ENCODE data around the gene EXOC1L. TPM values are rescaled to one million over a fixed set of nuclear protein-coding genes. Genes with fewer than 3 reads are reported as not detected.

EXOC1L gene
- total and polyA plus RNA-seq, 2 of the 13 experiments (the other 11 are each of a cell fraction or from before 2014, with no cell fraction given): not detected

- no peak overlapping the region for H3K4me3 ChIP-seq (replicated peaks in 1 of 3; ENCODE audit: insufficient read depth in 1 of 3, low read depth in 2 of 3, low read length in 3 of 3)
- no peak overlapping the region for H2AFZ ChIP-seq (ENCODE audit: low read length)
- H3K4me1 ChIP-seq (ENCODE audit: insufficient read depth, low read length): no peaks in the 10 kb centered on the region
- no peaks in the 10 kb centered on the region for H3K36me3 ChIP-seq (replicated peaks in 1 of 2; ENCODE audit: control insufficient read depth in 1 of 2, insufficient read depth in 2 of 2, low read length in 2 of 2)
- in situ Hi-C loops (cut with HindIII; ENCODE audit: extremely low pct_ligation_motif_present, low pct_unique_long_range_greater_than_20kb): no loop called here
- ChIA-PET CTCF (ENCODE audit: low intra/inter-chr PET ratio, low total read pairs) (no interaction called here), POLR2A (no interaction called here)
- no peak overlapping the region for H3K9ac ChIP-seq (ENCODE audit: insufficient read depth, low read depth, low read length)
- FAIRE-seq (no peak), ATAC-seq (no peak), DNase-seq (ENCODE audit: low spot score) (no peak)
- H3K9me3 ChIP-seq (ENCODE audit: low read length): no peaks in the 10 kb centered on the region
- peaks cover 0 to 3% of the 10 kb centered on the region in 2 experiments; a peak in 1 of 5 replicates for H3K27me3 ChIP-seq (ENCODE audit: control insufficient read depth in 1 of 2, insufficient read depth in 2 of 2, low read length in 2 of 2)
- BruUV-seq (replicated peaks): no TSS peak
- intact Hi-C loops (cut with micrococcal nuclease; ENCODE audit: unreplicated experiment): no loop called here
- no peak overlapping the region for H3K27ac ChIP-seq (ENCODE audit: extremely low read length, insufficient read depth, low read length)
- TF ChIP-seq ZKSCAN1 (IDR thresholded peaks at IDR 0.05; ENCODE audit: low read length): no peak
- TF ChIP-seq ATF7 (IDR thresholded peaks at IDR 0.05): no peak
- no peak for TF ChIP-seq ATF7 (CRISPR knock-in tag; IDR thresholded peaks at IDR 0.05)
- no peak for TF ChIP-seq ZNF687 (CRISPR knock-in tag; IDR thresholded peaks at IDR 0.05)
- TF ChIP-seq RXRA (CRISPR knock-in tag; IDR thresholded peaks at IDR 0.05): no peak
- TF ChIP-seq HIVEP1 (CRISPR knock-in tag; IDR thresholded peaks at IDR 0.05): no peak
- no peak for TF ChIP-seq ZNF282 (IDR thresholded peaks at IDR 0.05; ENCODE audit: partially characterized antibody)
- no peak for TF ChIP-seq ASH2L (IDR thresholded peaks at IDR 0.05; ENCODE audit: insufficient read length, low read depth, low read length)
- TF ChIP-seq CHD2 (IDR thresholded peaks at IDR 0.05; ENCODE audit: low read depth, low read length): no peak
- no peak for TF ChIP-seq MIER3 (CRISPR knock-in tag; IDR thresholded peaks at IDR 0.05; ENCODE audit: borderline replicate concordance)
- no peak for TF ChIP-seq ZNF432 (CRISPR knock-in tag; IDR thresholded peaks at IDR 0.05; ENCODE audit: borderline replicate concordance)
- TF ChIP-seq NR2C2 (CRISPR knock-in tag; IDR thresholded peaks at IDR 0.05; ENCODE audit: borderline replicate concordance): no peak
- no peak for TF ChIP-seq SIN3B (IDR thresholded peaks at IDR 0.05; ENCODE audit: low read length)
- no peak for TF ChIP-seq ZNF30 (CRISPR knock-in tag; IDR thresholded peaks at IDR 0.05)
- TF ChIP-seq MTF2 (CRISPR knock-in tag; IDR thresholded peaks at IDR 0.05; ENCODE audit: borderline replicate concordance): no peak
- no peak for TF ChIP-seq REL (CRISPR knock-in tag; conservative IDR thresholded peaks at IDR 0.05)
- TF ChIP-seq ZSCAN5A (CRISPR knock-in tag; IDR thresholded peaks at IDR 0.05; ENCODE audit: borderline replicate concordance): no peak
- TF ChIP-seq BRF2 (CRISPR knock-in tag; IDR thresholded peaks at IDR 0.05): no peak
- TF ChIP-seq ZNF224 (CRISPR knock-in tag; IDR thresholded peaks at IDR 0.05): no peak
- 19% methylated on average over 1 of the region's 1 CpG for WGBS (ENCODE audit: low lambda C conversion rate)
- no peaks in the 10 kb centered on the region for H4K20me1 ChIP-seq (ENCODE audit: insufficient read depth, low read length)
- H3K79me2 ChIP-seq (ENCODE audit: insufficient read depth, low read length): no peaks in the 10 kb centered on the region
- no peak overlapping the region for H3K4me2 ChIP-seq (ENCODE audit: low read depth, low read length)
These were observed 18.1 kb upstream of the EXOC1L start for GRCh38 chr4:55801498-55801897.

Measured in HepG2 (cell line).